Cortex of kidney (tissue), 1 donor: ENCODE results near the gene CUEDC1.

Experiments used
- DNase-seq: peaks from one replicate; lab custom pipeline; 2025; lab: John Stamatoyannopoulos, UW

CUEDC1 gene

DNA sequence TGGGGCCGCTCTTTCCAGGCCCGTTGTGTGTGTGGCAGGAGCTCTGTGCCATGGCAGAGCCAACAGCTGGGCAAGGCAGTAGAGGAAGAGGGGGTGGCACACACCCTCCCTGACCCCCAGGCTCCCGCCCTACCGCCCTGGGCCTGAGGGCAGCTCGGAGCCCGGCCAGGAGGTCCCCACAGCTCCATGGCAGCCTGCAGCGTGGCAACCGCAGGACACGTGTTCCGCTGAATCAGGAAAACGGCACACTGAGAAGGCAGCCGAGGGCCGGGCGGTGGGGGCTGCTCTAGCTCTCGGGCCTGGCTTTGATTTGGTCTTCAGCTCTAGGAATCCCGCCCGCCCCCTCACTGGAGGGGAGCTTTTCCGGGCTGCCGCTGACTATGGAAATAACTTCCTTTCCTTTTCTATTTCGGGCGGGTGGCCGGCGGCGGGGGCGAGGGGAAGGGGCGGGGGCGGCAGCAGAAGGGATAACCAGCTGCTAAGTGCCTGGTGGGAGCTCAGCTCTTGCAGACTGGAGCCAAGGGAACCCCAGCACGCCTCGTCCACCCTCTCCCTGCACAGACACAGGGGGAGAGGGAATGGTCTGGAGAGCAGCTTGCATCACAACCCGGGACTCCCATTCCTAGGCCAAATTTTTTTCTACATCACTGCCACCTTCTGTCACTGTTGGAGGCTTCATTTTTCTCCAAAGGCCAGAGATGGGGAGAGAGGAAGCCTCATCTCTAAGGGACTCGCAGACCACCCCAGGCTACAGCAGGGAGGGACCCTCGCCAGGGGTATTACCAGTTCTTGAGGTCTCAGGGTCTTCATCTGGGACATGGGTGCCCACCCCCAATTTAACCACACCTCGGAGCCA lies 80.5 kb downstream of the CUEDC1 start:
- DNase-seq = no peak

DNA sequence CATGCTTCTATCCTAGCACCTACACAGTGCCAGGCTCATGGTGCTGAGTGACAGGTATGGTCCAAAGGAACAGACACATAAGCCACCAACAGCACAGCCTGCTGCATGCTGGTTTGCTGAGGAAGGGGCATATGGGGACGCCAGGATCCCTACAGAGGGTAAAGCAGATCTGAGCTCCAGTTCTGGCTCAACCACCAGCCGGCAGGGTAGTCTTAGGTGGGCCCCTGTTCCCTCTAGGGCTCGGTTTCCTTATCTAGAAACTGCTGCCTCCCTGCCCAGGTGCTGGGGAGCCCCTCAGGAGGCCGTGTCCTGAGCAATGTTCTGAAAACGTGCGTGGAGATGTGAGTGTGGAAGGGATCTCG lies 81.2 kb downstream of the CUEDC1 start:
- no peak for DNase-seq

DNA sequence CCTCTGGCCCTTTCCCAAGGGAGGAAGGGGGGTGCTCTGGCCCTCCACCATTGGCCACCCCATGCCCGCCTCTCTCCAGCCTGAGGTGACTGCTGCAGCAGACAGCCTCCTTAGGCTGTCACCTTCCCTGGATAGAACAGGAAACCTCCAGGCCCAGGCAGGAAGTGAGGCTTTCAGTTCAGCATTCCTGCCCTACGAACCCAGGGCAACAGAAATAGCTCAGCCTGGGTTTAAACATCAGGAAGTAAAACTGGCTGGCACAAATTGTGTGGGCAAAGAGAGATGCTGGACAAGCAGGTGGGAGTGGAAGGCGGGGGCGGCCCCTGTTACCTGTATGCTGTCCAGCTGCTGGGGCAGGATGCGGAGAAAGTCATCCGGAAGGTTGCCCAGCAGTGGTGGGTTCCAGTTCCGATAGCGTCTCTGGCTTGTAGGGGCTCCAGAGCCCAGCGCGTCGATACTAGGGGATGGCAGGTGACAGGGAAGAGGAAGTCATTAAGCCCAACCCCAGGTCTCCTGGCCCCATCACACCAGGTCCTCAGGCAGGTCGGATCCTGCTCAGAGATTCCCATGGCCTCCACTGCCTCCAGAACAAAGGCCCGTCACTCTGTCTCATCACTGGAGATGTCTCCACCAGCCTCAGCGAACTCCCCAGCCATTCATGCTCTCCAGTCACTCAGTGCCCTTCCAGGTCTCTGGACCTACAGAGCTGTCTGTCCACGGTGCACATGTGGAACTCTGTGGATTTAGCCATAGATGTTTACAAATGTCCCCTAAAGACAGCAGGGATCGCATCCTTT lies 81.8 kb downstream of the CUEDC1 start:
- no peak for DNase-seq

DNA sequence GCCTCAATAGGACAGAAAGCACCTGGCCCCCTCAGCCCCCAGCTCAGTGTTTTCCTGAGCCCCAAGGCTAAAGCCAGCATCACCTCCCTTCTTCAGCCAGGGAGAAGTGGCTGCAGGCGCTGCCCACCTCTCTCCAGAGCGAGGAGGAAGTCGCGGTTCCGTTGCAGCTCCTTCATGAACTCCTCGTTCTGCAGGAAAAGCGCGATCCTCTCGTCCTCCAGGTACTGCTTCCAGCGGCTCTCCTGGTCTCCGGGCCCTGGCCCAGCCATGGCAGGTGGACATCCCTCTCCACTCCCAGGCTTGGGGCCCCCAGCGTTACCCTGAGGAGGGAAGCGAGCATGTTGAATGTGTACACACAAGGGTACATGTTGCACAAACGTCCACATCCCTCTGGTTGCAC lies 82.7 kb downstream of the CUEDC1 start:
- no peak for DNase-seq

DNA sequence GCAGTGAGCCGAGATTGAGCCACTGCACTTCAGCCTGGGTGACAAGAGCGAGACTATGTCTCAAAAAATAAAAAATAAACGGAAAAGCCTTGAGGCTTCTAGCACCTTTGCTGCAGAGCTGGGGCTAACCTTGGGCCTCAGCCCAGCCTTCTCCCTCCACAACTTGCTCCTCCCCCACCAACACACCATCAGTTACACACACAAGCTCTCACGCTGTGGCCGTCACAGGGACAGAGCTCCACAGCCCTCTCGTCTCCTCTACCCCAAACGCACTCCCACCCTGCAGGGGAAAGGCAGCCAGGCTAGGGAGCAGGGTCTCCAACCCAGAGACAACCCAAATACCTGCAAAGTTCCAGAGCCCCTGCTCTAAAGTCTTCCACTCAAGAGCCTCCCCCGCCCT lies 83.3 kb downstream of the CUEDC1 start:
- DNase-seq = no peak

DNA sequence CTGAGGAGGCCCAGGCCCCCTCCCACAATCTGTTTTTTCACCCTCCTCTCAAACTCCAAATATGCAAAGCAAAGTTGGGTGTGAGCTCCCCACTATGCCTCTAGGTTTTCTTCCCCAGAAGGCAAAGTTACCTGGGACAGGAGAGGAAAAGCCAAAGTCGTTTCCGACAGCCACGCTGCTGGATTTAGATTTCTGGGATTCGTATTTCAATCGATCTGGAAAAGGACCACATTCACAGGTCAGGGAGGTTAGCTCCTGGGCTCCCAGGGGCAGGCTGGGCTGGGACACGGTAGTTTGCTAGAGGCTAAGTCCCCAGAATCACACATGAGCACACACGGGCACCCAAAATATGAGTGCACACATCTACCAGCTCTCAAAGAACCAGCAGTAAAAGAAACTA lies 84.1 kb downstream of the CUEDC1 start:
- DNase-seq = no peak

DNA sequence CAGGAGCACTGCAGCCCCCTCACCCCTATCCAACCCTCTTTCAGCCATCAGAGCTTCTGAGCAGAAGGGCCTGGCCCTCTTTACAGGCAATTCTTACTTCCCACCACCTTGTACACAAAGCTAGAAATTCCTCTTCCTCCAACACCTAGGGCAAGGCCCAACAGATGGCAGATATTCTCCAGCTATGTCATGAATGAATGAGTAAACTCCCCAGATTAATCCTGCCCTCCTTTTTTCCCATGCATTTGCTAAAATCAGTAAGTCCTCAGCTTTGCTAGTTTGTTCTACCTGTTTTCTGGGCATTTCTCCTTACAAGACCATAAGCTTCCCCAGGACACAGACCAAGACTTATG lies 85.0 kb downstream of the CUEDC1 start:
- no peak for DNase-seq

DNA sequence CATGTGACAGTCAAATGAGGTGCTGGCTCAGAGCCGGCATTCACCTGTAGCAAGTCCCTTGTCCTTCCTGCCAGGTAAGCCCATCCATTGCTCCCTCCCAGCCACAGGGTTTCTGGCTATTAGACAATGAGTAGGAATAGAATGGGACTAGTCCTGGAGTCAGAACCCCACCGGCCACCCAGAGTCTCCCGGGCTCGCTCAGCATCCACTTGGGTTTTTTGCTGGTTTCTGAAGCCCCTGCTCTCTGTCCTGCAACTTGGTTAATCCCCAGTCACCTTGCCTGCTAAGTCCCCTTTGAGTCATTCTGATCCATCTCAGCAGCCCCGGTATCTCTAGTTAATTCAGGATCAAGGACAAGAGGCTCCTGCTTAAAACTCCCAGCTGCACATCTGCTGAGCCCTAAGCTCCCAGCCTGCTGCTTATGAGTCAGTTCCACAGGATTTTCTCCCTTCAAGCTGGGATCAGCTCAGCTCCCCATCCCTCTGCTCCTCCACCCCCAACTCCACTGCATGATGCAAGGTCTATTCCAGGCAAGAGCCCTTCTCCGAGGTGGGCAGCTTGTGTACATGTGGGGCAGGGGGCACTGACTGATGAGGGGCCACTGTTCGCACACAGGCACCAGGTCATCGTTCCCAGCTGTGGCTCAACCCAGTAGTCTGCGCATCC lies 85.5 kb downstream of the CUEDC1 start:
- no peak for DNase-seq

DNA sequence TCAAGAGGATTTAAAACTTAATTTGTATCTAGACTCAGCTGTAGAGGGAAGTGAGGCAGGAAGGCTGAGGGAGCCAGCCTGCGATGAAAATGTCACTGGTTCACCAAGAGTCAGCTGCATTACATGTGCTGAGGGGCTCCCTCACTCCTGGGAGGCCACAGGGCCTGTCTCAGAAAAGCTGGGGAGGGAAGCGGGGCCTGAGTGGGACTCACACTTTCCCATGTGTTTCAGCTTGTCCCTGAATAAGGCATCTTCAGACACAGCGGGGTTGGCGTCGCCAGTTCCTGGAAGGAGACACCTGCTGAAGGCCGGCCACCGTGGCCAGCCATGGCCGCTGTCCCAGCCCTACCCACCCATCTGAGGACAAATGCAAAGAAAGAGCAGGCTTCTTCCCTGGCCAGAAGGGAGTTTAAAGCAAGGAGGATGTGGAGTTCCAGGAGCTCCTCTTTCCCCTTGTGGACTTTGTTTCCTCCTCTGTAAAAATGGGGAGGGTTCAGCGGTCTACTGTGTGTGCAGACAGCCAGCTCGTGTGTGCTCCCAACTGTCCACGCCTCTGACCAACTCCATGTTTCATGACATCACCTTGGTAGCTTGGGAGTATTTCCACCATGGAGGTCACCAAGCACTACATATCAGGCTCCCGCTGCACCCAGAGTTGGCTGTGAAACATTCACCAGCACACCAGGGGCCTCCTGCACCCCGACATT lies 86.1 kb downstream of the CUEDC1 start:
- no peak for DNase-seq

DNA sequence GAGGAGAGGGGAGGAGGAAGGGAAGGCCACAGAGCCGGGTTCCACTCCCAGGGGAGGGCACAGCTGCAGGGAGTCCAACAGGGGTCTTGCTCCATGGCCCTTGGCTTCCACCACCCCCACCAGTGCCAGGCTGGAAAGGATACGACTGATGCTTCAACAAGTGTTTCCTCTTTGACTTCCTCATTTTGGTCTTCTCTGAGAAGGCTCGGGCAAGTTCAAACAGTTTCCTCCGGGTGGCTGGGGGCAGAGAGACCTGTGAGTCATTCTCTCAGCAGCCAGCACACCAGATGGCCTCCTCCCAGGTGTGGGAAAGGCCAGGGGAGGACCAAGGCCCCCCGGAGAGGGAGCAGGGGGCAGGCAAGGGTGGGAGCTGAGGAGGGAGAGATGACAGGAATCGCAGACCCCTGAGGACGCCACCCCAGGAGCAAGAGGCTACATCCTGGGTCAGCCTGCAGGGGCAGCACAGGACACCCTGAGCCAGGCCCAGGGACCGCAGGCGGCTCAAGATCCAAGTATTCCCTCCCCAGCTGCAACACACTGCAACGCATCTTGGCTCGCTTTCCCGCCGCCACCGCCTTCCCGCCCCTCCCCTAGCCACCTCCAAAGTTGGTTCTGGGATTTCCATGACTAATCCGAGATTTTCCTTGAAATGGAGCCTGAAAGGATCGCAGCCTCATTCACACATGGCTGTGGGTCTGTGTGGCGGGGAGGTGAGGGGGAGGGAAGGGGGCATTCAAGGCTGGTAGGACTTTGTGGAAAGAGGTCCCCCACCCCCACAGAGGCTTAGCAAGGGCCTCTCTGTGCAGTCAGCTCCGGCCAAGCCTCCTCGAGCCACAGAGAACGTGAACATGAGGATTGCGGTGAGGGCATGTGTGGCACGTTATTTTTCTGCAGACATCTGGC lies 87.0 kb downstream of the CUEDC1 start:
- DNase-seq = no peak

DNA sequence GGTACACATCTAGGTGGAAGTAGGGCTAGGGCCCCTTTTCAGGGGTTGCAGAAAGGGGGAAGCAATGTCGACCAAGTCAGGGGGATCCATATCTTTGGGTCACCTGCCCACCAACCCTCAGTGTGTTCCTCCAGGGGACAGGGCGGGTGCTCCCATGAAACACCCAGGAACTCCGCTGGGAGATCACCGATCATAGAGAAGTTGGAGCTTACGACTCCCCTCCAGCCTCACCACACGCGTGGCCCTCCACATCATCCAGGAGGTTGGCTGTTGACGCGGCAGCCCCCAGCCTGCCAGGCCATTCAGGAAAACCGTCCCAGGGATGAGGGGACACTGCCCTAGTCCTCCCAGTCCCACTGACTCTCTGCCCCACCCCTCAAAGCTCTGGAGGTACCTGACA lies 88.1 kb downstream of the CUEDC1 start:
- DNase-seq = no peak

DNA sequence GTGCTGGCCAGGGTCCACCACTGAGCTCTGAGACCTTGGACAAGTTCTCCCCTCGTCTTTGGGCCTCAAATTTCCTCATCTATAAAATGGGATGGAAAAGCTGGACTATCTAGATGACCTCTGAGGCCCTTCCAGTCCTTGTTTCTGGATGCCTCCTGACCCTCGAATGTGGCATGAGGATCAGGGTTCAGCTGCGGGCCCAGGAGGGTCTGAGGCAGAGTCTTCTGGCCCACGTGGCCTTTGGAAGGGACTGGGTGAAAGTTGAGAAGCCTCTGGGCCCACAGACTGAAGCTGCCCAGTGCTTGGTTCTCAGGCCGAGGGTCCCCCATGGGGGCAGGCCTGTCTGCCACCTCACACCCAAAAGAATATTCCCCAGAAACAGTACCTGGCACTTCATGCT lies 88.5 kb downstream of the CUEDC1 start:
- DNase-seq = no peak

DNA sequence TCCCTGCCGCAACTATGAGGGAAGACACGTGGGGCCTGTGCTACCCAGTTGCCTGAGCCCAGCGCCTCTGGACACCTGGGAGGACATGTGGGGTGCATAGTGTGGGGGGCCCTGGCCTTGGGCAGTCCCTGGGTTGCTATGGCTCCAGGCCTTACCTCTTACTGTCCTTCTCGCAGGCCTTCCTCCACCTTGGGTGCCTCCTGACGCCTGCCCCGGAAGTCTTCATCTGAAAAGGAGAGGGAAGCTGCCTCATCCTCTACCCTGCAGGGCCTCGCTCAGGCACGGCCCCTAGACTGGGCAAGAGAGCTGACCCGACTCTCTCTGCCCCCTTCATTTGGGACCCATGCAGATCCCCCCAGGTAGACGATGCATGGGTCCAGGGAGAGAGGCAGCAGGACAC lies 88.9 kb downstream of the CUEDC1 start:
- no peak for DNase-seq

DNA sequence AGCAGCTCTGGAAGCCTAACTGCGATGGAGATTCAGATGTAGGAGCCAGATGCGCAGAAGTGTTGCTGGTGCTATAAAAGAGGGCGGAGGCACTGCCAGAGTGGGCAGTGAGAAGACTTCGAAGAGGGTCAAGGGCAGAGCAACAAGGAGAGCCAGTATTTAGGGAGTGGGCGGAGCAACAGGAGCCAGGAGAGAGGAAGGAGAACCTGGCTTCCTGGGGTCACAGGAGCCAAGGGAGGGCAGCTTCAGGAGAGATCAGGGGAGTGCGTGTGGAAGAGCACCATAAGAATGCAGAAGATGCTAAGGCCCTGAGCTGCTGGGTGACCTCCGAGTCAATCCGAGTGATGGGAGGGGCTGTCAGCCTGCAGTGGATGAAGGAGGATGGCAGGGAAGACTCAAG lies 90.9 kb downstream of the CUEDC1 start:
- DNase-seq = no peak

DNA sequence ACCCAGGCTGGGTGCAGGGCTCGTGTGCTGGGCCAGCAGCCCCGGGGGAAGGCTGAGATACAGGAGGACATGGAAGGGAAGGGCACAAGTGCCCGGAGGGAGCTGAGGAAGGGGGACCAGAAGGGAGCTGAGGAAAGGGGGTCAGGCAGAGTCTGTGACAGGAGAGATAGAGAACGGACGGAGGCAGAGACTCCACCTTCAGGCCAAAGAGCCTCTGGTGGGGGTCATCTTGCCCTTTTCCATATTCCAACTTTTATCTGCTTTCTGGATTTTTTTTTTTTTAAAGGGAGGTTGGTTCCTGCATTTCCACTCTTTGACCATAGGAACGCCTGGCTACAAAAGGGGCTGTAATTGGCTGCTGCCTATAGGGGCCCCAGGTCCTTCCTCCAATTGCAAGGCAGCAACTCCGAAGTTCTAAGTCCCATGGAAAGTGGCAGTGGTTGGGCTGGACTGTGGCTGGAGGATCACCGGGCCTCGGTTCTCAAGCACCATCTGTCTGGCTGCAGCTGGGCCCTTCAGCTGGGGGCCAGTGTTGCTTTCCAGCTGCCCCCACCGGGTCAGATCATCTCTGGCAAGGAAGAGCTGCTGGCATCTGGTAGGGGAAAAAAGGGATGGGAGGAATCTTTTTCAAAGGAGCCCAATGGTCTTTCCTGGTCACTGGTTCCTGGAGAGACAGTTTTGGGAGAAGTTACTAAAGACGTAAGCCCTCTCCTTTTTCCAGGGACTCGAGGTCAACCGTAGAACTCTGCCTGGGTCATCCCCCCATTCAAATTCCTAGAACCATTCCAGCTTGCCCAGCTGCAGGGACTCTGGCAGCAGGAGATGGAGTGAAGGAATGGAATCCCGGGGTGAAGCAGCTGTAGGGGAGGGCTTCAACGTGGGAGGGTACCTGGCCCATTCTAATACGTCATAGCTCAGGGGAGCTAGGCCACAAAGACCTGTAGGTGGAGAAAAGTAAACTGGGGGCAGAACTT lies 92.2 kb downstream of the CUEDC1 start:
- no peak for DNase-seq

DNA sequence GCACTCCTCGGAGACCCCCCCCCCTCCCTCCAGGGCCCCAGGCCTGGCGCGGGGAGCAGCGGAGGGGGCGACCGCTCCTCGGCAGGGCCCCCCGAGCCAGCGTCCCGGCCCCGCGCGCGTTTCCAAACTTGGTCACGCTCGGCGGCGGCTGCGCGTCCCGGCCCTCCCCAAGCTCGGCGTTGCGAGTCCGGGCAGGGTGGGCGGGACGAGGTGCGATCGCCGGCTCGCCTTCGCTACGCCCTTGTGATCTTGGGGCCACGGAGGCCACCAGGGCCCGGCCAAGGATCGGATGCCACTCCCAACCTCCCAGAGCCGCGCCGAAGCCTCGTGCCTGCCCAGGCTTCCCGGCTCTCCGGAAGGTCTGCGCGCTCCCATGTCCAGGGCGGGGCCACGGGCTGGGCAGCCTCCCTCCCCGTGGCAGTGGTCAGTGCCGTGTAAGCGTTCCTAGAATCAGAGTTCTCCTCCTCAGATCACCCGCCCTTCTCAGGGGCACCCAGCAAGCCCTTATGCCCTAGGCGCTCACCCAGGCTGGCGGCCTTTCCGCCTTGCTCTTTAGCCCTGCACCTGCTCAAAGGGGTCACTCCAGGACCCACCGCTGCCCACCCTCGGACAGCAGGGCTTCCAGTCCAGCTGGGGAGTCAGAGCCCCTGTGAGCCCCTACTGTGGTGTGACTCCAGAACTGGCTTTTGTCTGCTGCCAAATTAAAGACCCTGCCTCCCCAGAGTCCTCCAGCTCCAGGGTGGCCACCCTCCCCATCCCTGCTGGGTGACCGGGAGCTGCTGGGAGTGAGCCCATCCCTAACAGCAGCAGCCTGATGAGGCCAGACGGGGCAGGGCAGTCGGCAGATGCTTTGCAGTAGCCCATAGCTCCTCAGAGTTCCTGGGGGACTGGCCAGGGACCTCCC lies 93.2 kb downstream of the CUEDC1 start:
- DNase-seq = peak; percentile 84

DNA sequence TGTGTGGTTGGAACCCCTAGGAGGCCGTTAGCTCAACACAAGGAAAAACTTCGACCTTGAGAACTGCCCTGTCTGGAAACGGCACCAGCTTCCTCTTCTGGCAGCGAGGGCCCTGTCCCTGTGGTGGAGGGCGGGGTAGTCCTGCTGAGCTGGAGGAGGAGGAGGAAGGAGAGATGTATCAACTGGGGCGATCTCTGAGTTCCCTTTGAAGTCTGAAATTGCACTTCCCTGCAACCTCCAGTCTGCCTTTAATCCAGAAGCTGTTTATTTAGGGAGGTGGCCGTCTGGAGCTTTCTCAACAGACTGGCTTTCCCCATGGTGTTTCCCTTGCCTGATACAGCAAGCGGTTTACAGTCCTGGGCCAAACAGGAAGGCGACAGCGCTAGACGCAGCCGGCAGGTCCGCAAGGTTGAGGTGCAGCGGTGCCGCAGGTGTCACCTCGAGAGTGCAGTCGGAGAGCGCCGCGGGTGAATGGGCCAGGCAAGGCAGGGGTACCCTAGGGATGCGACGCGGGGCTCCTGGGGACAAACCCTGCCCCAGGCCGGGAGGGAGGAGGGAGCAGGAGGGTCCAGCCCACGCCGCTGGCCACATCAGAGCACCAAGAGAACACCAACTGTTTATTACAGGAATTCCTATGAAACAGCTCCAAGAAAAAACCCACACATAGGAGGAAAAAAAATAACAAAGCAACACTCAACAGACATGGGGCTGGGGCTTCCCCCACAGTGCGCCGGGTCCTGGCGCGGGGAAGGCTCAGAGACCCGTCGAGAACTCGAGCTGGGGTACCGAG lies 94.0 kb downstream of the CUEDC1 start:
- no peak for DNase-seq

DNA sequence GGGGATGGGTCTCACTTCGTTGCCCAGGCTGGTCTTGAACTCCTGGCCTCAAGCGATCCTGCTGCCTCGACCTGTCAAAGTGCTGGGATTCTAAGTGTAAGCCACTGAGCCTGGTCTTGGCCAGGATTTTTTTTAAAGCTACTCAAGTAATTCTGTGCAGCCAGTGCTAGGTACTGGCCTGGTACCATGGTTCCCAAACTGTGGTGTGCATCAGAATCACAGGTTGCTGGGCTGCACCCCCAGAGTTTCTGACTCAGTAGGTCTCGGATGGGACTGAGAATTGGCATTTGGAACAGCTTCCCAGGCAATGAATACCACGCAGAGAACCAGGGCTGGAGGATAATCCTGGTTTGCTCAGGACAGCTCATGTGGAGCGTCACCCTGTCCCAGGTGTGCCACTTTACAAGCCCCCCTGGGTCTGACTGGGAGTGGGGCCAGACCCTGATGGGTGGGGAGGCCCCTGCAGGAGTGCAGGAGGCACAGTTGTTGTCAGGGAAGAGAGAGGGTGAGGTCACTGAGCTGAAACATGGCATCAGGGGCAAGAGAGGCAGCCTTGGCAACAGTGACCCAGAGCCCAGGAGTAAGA lies 94.7 kb downstream of the CUEDC1 start:
- DNase-seq = no peak
